ENCODE data around the gene GPC6. TPM values are rescaled to one million over a fixed set of nuclear protein-coding genes. Genes with fewer than 3 reads are reported as not detected.

The GPC6 gene
- total RNA-seq, 4 donors from 2014 or later = 6.7 to 67.2 (median 11.1) TPM

DNA sequence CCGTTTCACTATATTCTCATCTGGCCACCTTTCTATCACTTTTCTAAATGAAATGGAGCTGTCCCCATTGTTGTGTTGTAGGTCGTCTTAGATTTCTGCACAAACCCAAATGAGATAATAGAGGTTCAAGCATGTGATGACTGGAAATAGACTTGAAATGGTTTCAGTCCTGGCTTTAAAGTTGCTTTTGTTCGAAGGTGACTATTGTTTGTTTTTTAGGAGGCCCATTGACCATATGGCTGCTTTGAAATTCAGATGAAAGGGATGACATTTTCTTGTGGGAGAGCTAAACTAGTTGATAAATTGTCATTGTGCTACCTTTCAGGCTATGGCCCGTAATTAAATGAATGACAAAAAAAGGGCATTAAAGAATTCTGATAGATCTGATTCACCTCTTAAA lies 583.7 kb downstream of the GPC6 start:
- H3K9me3 ChIP-seq = no peaks in the 10 kb centered on the region
- intact Hi-C loops (cut with DNase I; ENCODE audit: low total_unique reads) = no loop called here
- H3K4me3 ChIP-seq = no peak overlapping the region
- H3K27me3 ChIP-seq = no peaks in the 10 kb centered on the region
- H3K27ac ChIP-seq = no peak overlapping the region
- TF ChIP-seq POLR2A (IDR thresholded peaks at IDR 0.05) = no peak
- TF ChIP-seq, protein P1, sequence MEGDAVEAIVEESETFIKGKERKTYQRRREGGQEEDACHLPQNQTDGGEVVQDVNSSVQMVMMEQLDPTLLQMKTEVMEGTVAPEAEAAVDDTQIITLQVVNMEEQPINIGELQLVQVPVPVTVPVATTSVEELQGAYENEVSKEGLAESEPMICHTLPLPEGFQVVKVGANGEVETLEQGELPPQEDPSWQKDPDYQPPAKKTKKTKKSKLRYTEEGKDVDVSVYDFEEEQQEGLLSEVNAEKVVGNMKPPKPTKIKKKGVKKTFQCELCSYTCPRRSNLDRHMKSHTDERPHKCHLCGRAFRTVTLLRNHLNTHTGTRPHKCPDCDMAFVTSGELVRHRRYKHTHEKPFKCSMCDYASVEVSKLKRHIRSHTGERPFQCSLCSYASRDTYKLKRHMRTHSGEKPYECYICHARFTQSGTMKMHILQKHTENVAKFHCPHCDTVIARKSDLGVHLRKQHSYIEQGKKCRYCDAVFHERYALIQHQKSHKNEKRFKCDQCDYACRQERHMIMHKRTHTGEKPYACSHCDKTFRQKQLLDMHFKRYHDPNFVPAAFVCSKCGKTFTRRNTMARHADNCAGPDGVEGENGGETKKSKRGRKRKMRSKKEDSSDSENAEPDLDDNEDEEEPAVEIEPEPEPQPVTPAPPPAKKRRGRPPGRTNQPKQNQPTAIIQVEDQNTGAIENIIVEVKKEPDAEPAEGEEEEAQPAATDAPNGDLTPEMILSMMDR (IDR thresholded peaks at IDR 0.05) = no peak
- no peaks in the 10 kb centered on the region for H3K4me1 ChIP-seq
- no peak for DNase-seq
- no peaks in the 10 kb centered on the region for H3K36me3 ChIP-seq

DNA sequence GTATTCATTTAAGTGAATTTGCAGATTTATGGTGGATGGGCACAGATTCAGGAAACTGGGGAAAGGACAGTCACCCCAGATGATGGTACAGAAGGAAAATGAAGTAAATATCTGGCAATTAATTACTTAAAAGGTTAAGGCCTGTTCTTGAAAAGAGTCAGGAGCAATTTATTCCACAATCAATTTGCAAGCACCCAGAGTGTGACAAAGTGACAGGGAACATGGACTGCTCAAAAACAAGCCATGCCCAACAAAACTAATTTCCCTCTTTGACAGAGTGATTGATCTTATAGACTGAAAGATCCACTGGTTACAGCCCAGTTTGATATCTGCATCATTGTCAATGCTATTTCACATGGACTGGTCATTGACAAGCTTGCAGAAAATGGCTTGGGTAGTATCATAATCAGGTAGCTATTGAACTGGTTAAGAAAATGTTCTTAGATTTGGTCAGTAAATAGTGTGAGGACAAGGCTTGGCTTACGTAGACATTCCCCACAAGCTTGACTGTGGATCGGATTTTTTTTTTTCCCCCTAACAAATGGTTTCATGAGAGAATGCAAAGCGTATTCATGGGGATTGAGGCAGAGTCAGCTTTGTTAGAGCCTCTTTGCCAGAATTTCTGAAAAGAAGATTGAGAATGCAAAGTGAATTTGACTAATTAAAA lies 584.6 kb downstream of the GPC6 start:
- DNase-seq = no peak

DNA sequence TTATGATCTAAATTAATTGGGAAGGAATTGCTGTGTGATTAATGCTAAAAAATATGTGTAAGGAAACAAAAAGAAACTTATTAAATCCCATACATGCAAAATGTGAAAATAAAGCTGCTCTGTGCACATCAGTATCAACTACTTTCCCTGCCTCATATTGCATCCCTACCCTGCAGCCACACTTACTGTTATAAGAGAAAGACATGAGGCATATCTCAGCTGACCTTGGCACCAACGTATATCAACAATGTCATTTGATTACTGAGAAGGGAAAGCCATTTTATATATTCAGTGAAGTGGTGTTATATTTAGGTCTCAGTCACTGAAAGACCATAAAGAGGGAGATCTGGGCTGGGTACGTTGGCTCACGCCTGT lies 585.1 kb downstream of the GPC6 start:
- intact Hi-C loops (cut with DNase I; ENCODE audit: low total_unique reads) = no loop called here
- TF ChIP-seq POLR2A (IDR thresholded peaks at IDR 0.05) = no peak
- TF ChIP-seq, protein P1 (IDR thresholded peaks at IDR 0.05) = no peak
- H3K9me3 ChIP-seq = no peaks in the 10 kb centered on the region
- DNase-seq = no peak
- H3K4me1 ChIP-seq = no peaks in the 10 kb centered on the region
- H3K27ac ChIP-seq = no peak overlapping the region
- no peaks in the 10 kb centered on the region for H3K27me3 ChIP-seq
- no peak overlapping the region for H3K4me3 ChIP-seq
- no peaks in the 10 kb centered on the region for H3K36me3 ChIP-seq

More for the DNA sequence above, 584.6 kb downstream of the GPC6 start:
- TF ChIP-seq, protein P1 (IDR thresholded peaks at IDR 0.05) = no peak
- TF ChIP-seq POLR2A (IDR thresholded peaks at IDR 0.05) = no peak
- intact Hi-C loops (cut with DNase I; ENCODE audit: low total_unique reads) = no loop called here
- Histone ChIP-seq H3K27me3 (no peaks in the 10 kb centered on the region), H3K9me3 (no peaks in the 10 kb centered on the region), H3K36me3 (no peaks in the 10 kb centered on the region), H3K27ac (no peak overlapping the region), H3K4me3 (no peak overlapping the region), H3K4me1 (no peaks in the 10 kb centered on the region)

DNA sequence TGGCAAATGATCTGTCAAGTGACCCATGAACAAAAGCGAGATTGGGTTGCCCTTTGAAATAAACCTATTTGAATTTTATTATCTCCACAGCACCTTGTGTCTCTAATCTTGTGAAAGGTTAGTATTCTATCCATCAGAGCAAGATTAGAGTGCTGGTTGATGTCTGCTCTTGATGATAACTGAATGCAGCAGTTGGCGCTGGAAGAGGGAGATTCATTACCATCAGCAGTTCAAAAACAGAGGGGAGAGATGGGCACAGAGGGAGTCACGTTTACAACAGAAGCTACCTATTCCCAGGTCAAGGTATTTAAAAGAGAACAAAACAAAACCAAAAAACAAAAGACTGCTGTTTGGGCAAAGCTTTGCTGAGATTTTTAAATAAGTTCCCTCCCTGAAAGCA lies 588.1 kb downstream of the GPC6 start:
- no peak for TF ChIP-seq POLR2A (IDR thresholded peaks at IDR 0.05)
- TF ChIP-seq, protein P1 (IDR thresholded peaks at IDR 0.05) = no peak
- Histone ChIP-seq H3K27me3 (no peaks in the 10 kb centered on the region), H3K36me3 (no peaks in the 10 kb centered on the region), H3K27ac (no peak overlapping the region), H3K9me3 (no peaks in the 10 kb centered on the region), H3K4me1 (no peaks in the 10 kb centered on the region), H3K4me3 (no peak overlapping the region)
- no peak for DNase-seq
- intact Hi-C loops (cut with DNase I; ENCODE audit: low total_unique reads) = no loop called here

DNA sequence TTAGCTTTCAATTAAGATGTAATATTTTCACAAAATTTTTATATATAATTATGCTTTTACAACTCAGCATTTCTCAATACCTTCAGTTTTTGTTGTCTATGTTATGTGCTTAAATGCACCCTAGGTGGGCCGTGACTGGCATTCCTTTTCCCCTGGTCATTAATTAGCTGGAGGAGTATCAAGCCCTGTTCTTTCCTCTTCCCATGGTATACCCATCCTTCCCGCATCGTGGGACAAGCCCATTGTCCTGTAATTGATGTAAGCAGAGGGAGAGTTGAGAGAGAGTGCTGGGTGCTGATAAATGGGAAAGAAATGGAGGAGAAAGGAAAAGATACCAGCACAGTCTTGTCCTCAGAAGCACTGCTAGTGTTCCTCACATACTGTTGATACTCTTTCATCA lies 591.7 kb downstream of the GPC6 start:
- DNase-seq = no peak
- H3K36me3 ChIP-seq = no peaks in the 10 kb centered on the region
- no peaks in the 10 kb centered on the region for H3K9me3 ChIP-seq
- intact Hi-C loops (cut with DNase I; ENCODE audit: low total_unique reads) = no loop called here
- H3K4me3 ChIP-seq = no peak overlapping the region
- TF ChIP-seq POLR2A (IDR thresholded peaks at IDR 0.05) = no peak
- TF ChIP-seq, protein P1 (IDR thresholded peaks at IDR 0.05) = no peak
- H3K27me3 ChIP-seq = no peaks in the 10 kb centered on the region
- no peak overlapping the region for H3K27ac ChIP-seq
- H3K4me1 ChIP-seq = no peaks in the 10 kb centered on the region

Measured in uterus (tissue), 4 donors.